Measurements from ENCODE around the gene SH3BP1. TPM values are rescaled to one million over a fixed set of nuclear protein-coding genes. Genes with fewer than 3 reads are reported as not detected.

SH3BP1 gene
- total and polyA plus RNA-seq, 9 of the 15 experiments (the other 6 are each of a cell fraction or from before 2014, with no cell fraction given): 0.10 to 36.2 (median 10.4) TPM

GRCh38 chr22:37658133-37659065 is 18.9 kb downstream of the SH3BP1 start, which contains the start of gene PDXP (continued):
- TF ChIP-seq ADNP (tag; IDR thresholded peaks at IDR 0.05) (no peak), ZNF263 (CRISPR knock-in tag; IDR thresholded peaks at IDR 0.05; ENCODE audit: borderline replicate concordance) (no peak), HDGF (IDR thresholded peaks at IDR 0.05) (no peak), ERF (CRISPR knock-in tag; IDR thresholded peaks at IDR 0.05) (0 out of 2 replicates have a peak, but pooled peaks have one; percentile 42), TFAP4 (CRISPR knock-in tag; IDR thresholded peaks at IDR 0.05; ENCODE audit: borderline replicate concordance) (peak; percentile 70; the same call in 1 of the 2 replicates), MAX (CRISPR knock-in tag; IDR thresholded peaks at IDR 0.05) (peak; percentile 80), HMGN3 (IDR thresholded peaks at IDR 0.05; ENCODE audit: borderline replicate concordance, extremely low read depth, insufficient read length, low read depth, low read length) (peak; percentile 58), NFYB (IDR thresholded peaks at IDR 0.05; ENCODE audit: extremely low read depth, insufficient read length) (peak; percentile 95), FOXP1 (CRISPR knock-in tag; IDR thresholded peaks at IDR 0.05) (no peak), ZBED1 (IDR thresholded peaks at IDR 0.05) (no peak), ZNF395 (CRISPR knock-in tag; IDR thresholded peaks at IDR 0.05) (0 out of 2 replicates have a peak, but pooled peaks have one; percentile 25), FOS (IDR thresholded peaks at IDR 0.05; ENCODE audit: extremely low read depth, insufficient read length) (peak; percentile 97), E2F1 (CRISPR knock-in tag; IDR thresholded peaks at IDR 0.05) (no peak), ATF6 (CRISPR knock-in tag; IDR thresholded peaks at IDR 0.05) (no peak), BHLHE40 (IDR thresholded peaks at IDR 0.05; ENCODE audit: low read length) (peak; percentile 95), POLR2A (conservative IDR thresholded peaks at IDR 0.05) (peak; percentile 70), FOSL1 (tag; conservative IDR thresholded peaks at IDR 0.05) (no peak), SIN3B (IDR thresholded peaks at IDR 0.05; ENCODE audit: low read depth) (peak; percentile 53; the same call in 1 of the 2 replicates), ZNF165 (CRISPR knock-in tag; IDR thresholded peaks at IDR 0.05; ENCODE audit: borderline replicate concordance) (no peak), ZNF707 (CRISPR knock-in tag; conservative IDR thresholded peaks at IDR 0.05) (no peak), FUS (optimal IDR thresholded peaks at IDR 0.05; ENCODE audit: low read depth, low read length) (no peak)
